Measurements from ENCODE around the gene CDK17.
"Not testable (repeated sequence)": the region's sequence is repeated elsewhere in the genome, so short reads cannot be mapped to it uniquely, and the experiment has no call there.

The CDK17 gene

DNA sequence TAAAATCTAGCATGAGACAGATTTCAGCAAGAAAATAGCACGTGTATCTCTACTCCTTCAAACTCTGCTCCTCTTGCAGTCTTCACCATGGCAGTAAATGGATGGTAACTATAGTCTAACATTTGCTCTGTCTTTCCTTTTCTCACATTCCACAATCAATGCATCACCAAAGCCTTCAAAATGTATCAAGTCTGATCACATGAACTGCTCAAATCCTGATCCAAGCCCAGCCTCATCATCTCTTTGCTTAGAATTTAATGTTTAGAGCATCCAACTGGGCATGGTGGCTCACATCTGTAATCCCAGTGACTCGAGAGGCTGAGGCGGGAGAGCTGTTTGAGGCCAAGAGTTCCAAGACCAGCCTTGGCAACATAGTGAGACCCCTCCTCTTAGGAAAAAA lies 45.9 kb downstream of the CDK17 start:
- DNase-seq (ENCODE audit: low read depth): no peak

DNA sequence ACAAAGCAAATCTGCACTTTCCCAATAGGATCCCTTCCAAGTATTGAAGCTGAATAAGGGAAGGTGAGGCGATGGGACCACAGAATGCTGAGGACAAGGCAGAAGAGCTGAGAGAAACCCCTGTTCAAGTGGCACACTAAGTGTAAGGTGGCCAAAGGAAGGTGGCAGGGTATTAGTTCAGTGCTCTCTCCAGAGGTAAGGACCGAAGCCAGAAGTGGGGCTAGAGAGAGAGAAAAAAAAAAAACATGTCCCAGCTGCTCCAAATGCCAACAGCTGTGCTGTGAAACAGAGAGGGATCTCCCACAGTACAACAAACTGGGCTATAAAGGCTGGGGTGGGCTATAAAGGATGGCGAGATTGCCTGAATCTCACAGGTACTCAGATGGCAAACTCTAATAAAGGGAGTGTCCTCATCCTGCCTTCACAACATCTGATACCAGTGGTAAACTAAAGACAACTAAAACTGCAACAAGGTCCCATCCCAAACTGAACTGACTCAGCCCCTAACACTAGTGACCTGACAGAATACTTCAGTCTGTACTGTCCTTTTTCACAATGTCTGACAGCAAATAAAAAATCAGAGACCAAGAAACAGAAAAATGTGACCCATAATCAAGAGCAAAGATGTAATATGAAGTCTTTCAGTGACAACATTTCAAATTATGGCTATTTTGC lies 47.9 kb downstream of the CDK17 start:
- DNase-seq (ENCODE audit: low read depth): no peak

DNA sequence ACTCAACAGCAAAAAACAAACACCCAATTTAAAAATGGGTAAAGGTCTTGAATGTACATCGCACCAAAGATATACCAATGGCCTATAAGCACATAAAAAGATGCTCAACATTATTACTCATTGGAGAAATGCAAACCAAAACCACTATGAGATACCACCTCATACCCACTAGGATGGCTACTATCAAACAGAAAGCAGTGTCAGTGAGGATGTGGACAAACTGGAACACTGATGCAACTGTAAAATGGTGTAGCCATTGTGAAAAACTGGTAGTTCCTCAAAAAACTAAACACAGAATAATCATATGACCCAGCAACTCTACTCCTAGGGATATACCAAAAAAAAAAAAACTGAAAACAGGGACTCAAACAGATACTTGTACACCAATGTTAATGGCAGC lies 49.3 kb downstream of the CDK17 start:
- no peak for DNase-seq (ENCODE audit: low read depth)

DNA sequence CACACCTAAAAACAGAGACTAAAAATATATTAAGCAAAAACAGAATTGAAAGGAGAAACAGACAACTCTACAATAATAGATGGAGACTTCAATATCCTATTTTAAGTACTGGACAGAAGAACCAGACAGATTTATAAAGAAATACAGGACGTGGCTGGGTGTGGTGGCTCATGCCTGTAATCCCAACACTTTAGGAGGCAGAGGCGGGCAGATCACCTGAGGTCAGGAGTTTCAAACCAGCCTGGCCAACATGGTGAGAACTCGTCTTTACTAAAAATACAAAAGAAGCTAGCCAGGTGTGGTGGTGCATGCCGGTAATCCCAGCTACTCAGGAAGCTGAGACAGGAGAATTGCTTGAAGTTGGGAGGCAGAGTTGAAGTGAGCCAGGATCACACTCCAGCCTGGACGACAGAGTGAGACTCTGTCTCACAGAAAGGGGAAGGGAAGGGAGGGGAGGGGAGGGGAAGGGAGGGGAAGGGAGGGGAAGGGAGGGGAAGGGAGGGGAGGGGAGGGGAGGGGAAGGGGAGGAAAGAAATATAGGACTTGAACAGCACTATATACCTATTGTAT lies 53.0 kb downstream of the CDK17 start:
- no peak for DNase-seq (ENCODE audit: low read depth)

DNA sequence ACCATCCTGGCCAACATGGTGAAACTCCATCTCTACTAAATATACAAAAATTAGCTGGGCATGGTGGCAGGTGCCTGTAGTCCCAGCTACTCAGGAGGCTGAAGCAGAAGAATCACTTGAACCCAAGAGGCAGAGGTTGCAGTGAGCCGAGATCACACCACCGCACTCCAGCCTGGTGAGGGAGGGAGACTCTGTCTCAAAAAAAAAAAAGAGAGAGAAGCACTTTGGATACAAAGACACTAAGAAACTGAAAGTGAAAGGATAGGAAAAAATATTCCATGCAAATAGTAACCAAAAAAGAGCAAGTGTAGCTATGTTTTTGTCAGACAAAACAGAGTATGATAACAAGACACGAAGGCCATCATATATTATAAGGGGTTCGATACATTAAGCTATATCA lies 53.5 kb downstream of the CDK17 start:
- DNase-seq (ENCODE audit: low read depth): not testable (repeated sequence)

DNA sequence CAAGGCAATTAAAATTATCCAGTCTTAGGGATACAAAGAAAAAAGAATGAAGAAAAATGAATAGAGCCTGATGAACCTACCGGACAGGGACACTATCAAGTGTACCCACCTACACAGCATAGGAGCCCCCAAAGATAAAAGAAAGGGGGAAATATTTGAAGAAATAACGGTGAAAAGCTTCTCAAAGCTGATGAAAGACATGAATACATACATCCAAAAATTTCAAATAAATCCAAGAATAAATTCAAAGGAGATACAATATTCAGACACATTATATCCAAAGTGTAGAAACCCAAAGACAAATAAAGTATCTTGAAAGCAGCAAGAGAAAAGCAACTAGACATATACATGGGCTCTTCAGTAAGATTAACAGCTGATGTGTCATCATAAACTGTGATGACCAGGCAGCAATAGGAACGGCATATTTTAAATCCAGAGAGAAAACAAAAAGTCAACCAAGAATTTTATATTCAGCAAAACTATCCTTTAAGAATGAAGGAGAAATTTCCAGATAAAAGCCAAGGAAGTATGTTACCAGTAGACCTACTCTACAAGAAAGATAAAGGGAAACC lies 56.0 kb downstream of the CDK17 start:
- DNase-seq (ENCODE audit: low read depth): no peak

DNA sequence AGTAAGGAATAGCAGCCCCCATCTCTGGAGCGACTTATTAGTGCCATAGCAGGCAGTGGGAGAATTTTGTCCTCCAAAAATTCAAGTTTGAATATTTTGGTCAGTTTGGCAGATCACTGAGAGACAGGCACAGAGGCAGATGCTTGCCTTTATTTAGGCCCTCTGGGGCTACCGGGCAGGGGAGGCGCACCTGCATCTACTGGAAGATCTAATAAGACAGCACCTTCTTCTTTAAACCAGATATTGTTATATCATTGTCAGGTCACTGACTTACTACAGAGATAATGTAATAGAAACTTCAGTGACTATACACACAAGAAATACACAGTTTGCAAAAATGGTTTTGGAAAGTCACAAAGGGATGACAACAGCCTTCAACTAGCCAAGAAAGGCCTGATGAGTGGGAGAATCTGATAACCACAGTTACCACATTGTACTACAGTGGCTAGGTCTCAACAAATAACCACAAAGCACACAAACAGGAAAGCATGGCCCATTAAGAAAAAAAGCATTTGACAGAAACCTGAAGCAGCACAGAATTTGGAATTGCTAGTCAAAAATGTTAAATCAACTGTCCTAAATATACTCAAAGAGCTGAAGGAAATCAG lies 56.8 kb downstream of the CDK17 start:
- no peak for DNase-seq (ENCODE audit: low read depth)

DNA sequence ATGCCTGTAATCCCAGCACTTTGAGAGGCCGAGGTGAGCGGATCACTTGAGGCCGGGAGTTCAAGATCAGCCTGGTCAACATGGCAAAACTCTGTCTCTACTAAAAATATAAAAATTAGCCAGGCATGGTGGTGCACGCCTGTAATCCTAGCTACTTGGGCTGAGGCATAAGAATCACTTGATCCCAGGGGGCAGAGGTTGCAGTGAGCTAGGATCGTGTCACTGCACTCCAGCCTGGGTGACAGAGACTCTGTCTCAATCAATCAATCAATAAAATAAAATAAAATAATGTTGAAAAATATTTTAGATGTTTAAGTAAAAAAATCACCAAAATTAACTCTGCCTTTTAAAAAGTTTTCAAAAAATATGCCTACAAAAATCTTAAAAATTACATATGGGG lies 60.6 kb downstream of the CDK17 start:
- not testable (repeated sequence) for DNase-seq (ENCODE audit: low read depth)

DNA sequence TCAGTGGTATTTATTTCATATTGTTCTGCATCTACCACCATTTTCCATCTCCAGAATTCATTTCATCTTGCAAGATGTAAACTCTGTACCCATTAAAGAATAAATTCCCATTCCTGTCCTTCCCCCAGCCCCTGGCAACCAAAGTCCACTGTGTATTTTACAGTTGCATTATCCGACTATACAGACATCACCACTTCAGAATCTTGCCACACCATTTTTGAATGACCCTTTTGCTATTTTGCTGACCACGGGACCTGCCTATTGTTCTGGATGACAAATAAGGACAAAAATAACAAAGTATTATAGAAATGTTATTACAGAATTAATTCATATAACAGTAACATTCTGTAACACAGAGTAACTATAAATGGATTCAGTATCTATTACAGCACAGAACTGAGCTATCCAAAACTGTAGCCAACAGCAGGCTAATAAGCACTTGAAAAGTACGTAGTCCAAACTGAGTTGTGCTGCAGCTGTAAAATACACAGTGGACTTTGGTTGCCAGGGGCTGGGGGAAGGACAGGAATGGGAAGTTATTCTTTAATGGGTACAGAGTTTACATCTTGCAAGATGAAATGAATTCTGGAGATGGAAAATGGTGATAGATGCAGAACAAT lies 61.3 kb downstream of the CDK17 start:
- no peak for DNase-seq (ENCODE audit: low read depth)

DNA sequence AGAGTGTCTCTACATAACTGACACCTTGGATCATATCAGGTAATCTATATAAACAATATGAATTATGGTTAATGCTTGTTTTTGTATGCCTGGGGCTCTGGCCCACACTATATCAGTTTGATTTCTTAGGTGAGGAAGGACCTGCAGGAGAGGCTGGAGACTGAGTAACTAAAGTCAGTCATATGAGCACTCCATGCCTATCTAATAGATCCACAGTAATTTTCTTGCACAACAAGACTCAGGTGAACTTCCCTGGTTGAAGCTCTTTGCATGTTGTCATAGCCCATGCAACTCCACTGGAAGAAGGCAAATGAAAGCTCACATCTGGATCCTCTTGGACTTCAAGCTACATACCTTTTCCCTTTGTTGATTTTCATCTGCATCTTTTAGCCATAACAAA lies 62.3 kb downstream of the CDK17 start:
- DNase-seq (ENCODE audit: low read depth): no peak

DNA sequence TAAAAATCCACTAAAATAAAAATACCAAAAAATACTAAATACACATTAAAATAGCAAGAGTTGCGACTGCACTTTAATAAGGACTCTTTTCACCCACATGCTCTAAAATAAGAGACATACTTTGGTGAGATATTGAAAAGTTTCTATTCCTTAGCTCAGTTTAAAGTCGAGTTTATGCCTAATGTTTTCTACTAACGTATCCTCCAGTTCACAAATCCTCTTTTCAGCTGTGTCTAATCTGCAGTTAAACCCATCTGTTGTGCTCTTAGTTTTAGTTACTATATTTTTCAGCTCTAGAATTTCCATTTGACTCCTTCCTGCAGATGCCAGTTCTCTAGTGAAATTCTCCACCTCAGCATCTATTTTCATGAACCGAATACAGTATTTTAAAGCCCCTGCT lies 63.8 kb downstream of the CDK17 start:
- DNase-seq (ENCODE audit: low read depth): no peak

DNA sequence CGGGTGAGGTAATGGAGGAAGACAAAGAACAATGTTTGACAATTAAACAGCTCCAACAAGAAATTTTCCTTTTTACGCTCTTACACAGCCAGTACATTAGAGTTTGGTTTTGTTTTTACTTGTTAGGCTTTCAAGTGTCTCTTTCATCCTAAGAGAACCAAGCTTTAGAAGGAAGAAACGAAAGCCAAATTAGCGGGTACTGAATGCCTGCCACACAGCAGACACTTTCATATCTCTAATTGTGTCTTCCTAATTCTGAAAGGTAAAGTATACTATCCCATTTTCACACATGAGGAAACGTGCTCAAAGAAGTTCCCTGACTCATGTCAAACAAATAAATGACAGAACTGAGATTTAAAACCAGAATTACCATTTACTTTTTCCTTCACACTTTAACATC lies 65.0 kb downstream of the CDK17 start:
- no peak for DNase-seq (ENCODE audit: low read depth)

DNA sequence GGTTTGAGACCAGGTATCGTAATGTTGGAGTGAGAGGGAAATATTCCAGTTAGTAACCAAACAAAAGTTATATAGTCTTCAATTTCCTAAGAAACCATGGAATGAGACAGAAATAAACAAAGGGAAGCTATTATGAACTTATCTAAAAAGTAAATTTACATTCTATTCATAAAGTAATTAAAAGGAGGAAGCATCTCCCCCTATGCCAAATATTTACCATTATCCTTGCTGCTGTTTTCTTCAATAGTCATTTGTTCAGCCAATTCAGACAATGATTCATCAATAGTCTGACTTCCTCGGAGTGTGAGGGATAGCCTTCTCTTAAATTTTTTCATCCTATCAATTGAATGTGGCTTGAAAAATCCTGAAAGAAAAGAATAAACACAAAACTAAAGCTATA lies 65.7 kb downstream of the CDK17 start:
- no peak for DNase-seq (ENCODE audit: low read depth)

DNA sequence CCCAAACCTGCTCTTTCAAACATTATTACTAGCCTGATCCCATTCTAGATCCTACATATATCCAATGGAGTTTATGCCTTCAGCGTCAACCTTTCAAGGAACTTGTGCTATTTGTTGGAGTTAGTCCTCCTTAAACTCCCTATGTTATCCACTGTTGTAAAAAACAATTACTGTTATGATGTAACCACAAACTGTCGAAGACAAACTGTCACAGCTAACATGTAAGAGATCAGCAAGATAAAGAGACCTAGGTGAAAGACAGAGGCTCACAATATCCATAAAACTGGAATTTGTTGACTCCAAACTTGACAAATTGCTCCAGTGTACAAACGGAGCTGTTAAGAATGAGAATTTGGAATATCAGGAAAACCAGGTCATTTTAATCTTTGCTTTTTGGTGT lies 70.7 kb downstream of the CDK17 start:
- DNase-seq (ENCODE audit: low read depth): no peak

DNA sequence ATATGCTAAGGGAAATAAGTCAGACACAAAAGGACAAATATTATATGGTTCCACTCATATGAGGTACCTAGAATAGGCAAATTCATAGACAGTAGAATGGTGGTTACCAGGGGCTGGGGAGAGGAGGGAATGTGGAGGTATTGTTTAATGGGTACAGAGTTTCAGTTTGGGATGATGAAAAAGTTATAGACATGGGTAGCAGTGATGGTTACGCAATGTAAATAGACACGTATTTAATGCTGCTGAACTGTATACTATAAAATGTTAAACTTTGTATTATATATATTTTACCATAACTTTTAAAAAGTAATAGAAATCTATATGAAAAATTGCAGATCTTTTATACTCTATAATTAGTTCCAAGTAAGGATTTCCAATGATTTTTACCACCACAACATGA lies 71.2 kb downstream of the CDK17 start:
- DNase-seq (ENCODE audit: low read depth): no peak

DNA sequence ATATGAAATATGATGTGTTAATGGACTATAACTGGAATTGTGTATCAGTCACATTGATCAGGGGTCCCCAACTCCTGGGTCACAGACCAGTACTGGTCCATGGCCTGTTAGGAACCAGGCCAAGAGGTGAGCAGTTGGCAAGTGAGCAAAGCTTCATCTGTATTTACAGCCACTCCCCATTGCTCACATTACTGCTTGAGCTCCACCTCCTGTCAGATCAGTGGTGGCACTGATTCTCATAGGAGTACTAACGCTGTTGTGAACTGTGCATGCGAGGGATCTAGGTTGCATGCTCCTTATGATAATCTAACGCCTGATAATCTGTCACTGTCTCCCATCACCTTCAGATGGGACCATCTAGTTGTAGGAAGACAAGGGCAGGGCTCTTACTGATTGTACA lies 72.3 kb downstream of the CDK17 start:
- no peak for DNase-seq (ENCODE audit: low read depth)

DNA sequence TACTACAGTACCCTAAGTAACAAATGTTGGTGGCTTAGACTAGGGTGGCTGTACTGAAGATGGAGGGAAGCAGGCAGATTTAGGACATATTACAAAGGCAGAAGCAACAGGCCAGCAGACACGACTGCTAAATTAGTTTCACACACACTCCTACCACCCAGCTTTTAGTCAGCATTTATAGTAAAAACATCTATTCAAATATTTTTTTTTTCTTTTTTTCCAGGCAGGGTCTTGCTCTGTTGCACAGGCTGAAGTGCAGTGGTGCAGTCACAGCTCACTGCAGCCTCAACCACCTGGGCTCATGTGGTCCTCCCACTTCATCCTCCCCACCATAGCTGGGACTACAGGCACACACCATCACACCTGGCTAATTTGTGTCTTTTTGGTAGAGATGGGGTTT lies 72.9 kb downstream of the CDK17 start:
- DNase-seq (ENCODE audit: low read depth): no peak

DNA sequence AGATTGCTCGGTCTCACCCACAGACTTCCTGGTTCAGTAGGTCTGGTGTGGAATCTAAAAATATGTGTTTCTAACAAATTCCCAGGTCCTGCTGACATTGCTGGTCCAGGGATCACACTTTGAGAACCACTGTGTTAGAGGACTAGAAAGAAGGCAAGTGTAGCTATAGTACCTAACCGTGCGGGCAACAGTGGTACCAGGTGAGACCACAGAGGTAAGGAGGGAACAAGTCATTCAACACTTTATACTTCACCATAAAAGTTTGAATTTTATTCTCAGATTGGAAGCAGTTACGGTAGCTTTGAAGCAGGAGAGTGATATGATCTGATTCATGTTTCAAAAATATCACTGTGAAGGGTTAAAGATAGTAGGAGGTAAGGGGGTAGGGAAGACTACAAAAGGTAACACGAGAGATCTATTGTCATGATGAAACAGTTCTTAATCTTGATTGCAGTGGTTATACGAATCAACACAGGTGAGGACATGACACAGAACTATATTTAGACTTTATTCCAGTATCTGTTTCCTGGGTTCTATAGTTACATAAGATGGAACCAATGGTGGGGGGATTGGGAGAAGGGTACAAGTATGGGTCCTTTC lies 73.5 kb downstream of the CDK17 start:
- no peak for DNase-seq (ENCODE audit: low read depth)

DNA sequence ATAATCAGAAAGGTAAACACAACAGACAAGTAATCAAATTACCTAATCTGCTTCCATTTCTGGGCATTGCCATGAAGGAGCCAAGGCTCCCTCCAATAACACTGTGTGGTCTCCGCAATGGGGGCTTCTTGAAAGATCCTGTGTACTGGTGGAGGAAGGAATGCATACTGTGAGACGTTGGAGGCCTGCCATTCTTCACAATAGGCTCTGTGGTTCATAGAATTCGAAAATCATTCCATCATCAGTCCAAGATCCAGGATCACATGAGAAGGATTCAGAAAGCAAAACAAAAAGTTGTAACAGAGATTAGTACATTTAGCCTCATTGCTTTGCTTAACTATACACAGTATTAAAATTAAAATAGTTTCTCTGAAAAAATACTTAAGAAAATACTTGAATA lies 76.3 kb downstream of the CDK17 start:
- DNase-seq (ENCODE audit: low read depth): no peak

DNA sequence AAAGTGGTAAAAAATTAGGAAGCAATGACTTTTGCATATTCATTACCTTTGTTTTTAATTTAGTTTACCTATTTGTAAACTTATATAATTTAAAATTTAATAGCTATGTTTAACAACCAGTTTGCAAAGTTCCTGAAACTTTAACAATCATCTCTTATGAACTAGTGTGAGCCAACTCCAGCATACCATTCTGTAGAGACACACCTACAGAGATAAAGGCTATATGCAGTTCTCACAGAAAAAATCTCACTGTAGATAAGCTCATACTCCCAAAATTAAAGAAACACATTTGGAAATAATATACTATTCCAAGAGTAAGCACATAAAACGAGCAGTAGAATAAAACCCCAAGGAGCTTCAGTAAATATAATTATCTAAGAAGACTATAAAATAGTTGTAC lies 77.5 kb downstream of the CDK17 start:
- DNase-seq (ENCODE audit: low read depth): no peak

DNA sequence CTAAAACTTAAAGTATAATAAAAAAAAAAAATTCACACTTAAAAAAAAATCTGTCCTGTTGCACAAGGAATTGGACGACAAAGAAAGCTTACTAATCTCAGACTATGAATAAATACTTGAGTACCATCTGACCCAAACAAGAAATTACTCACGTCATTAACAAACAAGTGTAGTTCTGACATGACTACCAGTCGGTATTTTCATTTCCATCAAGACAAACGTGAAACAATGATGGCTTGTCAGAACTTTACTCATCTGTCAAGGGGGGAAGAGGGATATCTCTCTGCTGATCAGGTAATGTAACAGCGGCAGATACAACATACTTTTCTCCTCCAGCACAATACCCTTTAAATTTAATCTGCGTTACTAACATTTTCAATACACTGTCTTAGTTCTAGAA lies 78.3 kb downstream of the CDK17 start:
- no peak for DNase-seq (ENCODE audit: low read depth)

DNA sequence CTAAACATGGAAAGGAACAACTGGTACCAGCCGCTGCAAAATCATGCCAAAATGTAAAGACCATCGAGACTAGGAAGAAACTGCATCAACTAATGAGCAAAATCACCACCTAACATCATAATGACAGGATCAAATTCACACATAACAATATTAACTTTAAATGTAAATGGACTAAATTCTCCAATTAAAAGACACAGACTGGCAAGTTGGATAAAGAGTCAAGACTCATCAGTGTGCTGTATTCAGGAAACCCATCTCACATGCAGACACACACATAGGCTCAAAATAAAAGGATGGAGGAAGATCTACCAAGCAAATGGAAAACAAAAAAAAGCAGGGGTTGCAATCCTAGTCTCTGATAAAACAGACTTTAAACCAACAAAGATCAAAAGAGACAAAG lies 82.4 kb downstream of the CDK17 start:
- DNase-seq (ENCODE audit: low read depth): not testable (repeated sequence)

Measured in stimulated activated CD8-positive, alpha-beta memory T cell treated with anti-CD3 and anti-CD28 coated beads, Interleukin-4, amount 100 ng/mL, for 24 hours (primary cell).